H9 (cell line): ENCODE data around the gene IQCK. TPM values are rescaled to one million over a fixed set of nuclear protein-coding genes. Genes with fewer than 3 reads are reported as not detected.

Experiments used
- DNase-seq: peaks from one replicate; pipeline ENCODE4 v3.0.0-alpha.2; 2017
- H2AFZ ChIP-seq: one replicate; pipeline ENCODE4 v1.6.1; 2013; ENCODE audit warnings: mild to moderate bottlenecking, low read length, control low read depth, moderate library complexity
- H2AK5ac ChIP-seq: 2 replicates; pipeline ENCODE4 v1.6.1; 2013; ENCODE audit warnings: low read length, control low read depth, mixed read lengths; ENCODE audit not compliant: insufficient read length
- H2BK120ac ChIP-seq: one replicate; pipeline ENCODE4 v1.6.1; 2013; ENCODE audit warnings: low read depth, mild to moderate bottlenecking, low read length, control low read depth, inconsistent platforms; ENCODE audit not compliant: poor library complexity, severe bottlenecking
- H2BK12ac ChIP-seq: 2 replicates; pipeline ENCODE4 v1.6.1; 2013; ENCODE audit warnings: low read length, control low read depth, mixed read lengths, low read depth; ENCODE audit not compliant: insufficient read length
- H2BK15ac ChIP-seq: 2 replicates; pipeline ENCODE4 v1.6.1; 2013; ENCODE audit warnings: low read depth, low read length, control low read depth
- H2BK20ac ChIP-seq: one replicate; pipeline ENCODE4 v1.6.1; 2013; ENCODE audit warnings: low read depth, mild to moderate bottlenecking, low read length, control low read depth, inconsistent platforms; ENCODE audit not compliant: poor library complexity, severe bottlenecking
- H2BK5ac ChIP-seq: 2 replicates; pipeline ENCODE4 v1.6.1; 2013; ENCODE audit warnings: low read length, control low read depth, mixed read lengths; ENCODE audit not compliant: insufficient read length
- H3K14ac ChIP-seq: 2 replicates; pipeline ENCODE4 v1.6.1; 2013; ENCODE audit warnings: low read length, control low read depth; ENCODE audit not compliant: insufficient read depth
- H3K18ac ChIP-seq: 2 replicates; pipeline ENCODE4 v1.6.1; 2013; ENCODE audit warnings: low read depth, mild to moderate bottlenecking, mixed read lengths, low read length, control low read depth; ENCODE audit not compliant: insufficient read length
- H3K23ac ChIP-seq: 2 replicates; pipeline ENCODE4 v1.6.1; 2013; ENCODE audit warnings: low read length, control low read depth, mixed read lengths, low read depth; ENCODE audit not compliant: insufficient read length
- H3K23me2 ChIP-seq: 2 replicates; pipeline ENCODE4 v1.6.1; 2013; ENCODE audit warnings: low read depth, mild to moderate bottlenecking, mixed read lengths, low read length, control low read depth; ENCODE audit not compliant: insufficient read length, poor library complexity, severe bottlenecking
- H3K27ac ChIP-seq: 2 replicates; pipeline ENCODE4 v1.5.1; 2013; ENCODE audit warnings: low read length, control low read depth, mixed read lengths, low read depth; ENCODE audit not compliant: insufficient read length
- H3K27me3 ChIP-seq: 2 replicates; pipeline ENCODE4 v1.6.1; 2013; ENCODE audit warnings: low read length, control low read depth, inconsistent platforms; ENCODE audit not compliant: insufficient read depth
- H3K4ac ChIP-seq: 2 replicates; pipeline ENCODE4 v1.6.1; 2013; ENCODE audit warnings: low read depth, mild to moderate bottlenecking, control low read depth, inconsistent platforms, low read length, moderate library complexity
- H3K4me1 ChIP-seq: 2 replicates; pipeline ENCODE4 v1.6.1; 2013; ENCODE audit warnings: low read length, control low read depth, inconsistent platforms; ENCODE audit not compliant: insufficient read depth
- H3K4me2 ChIP-seq: 2 replicates; pipeline ENCODE4 v1.6.1; 2013; ENCODE audit warnings: low read length, control low read depth, mixed read lengths; ENCODE audit not compliant: insufficient read length, insufficient read depth
- H3K56ac ChIP-seq: 2 replicates; pipeline ENCODE4 v1.6.1; 2013; ENCODE audit warnings: low read depth, mild to moderate bottlenecking, mixed read lengths, low read length, control low read depth; ENCODE audit not compliant: insufficient read length
- H3K79me1 ChIP-seq: 2 replicates; pipeline ENCODE4 v1.6.1; 2013; ENCODE audit warnings: low read depth, mild to moderate bottlenecking, moderate library complexity, low read length, control low read depth, inconsistent platforms; ENCODE audit not compliant: insufficient read depth, poor library complexity, severe bottlenecking
- H3K79me2 ChIP-seq: 2 replicates; pipeline ENCODE4 v1.6.1; 2013; ENCODE audit warnings: low read length, control low read depth, inconsistent platforms; ENCODE audit not compliant: insufficient read depth
- H3K9ac ChIP-seq: 2 replicates; pipeline ENCODE4 v1.6.1; 2013; ENCODE audit warnings: low read length, control low read depth, mixed read lengths; ENCODE audit not compliant: insufficient read length; ENCODE audit errors: extremely low read depth
- H3K9me3 ChIP-seq: one replicate; pipeline ENCODE4 v1.6.1; 2013; ENCODE audit warnings: low read depth, low read length, inconsistent platforms; ENCODE audit not compliant: control insufficient read depth
- H3T11ph ChIP-seq: one replicate; pipeline ENCODE4 v1.6.1; 2013; ENCODE audit warnings: mild to moderate bottlenecking, low read length, control low read depth, inconsistent platforms
- H4K20me1 ChIP-seq: one replicate; pipeline ENCODE4 v1.6.1; 2013; ENCODE audit not compliant: control insufficient read depth, insufficient read length, insufficient read depth
- H4K5ac ChIP-seq: 2 replicates; pipeline ENCODE4 v1.6.1; 2013; ENCODE audit warnings: low read depth, mild to moderate bottlenecking, mixed read lengths, low read length, control low read depth; ENCODE audit not compliant: insufficient read length
- H4K8ac ChIP-seq: replicated peaks from 2 replicates; pipeline ENCODE4 v1.6.1; 2013; ENCODE audit warnings: low read length, control low read depth, mixed read lengths, low read depth; ENCODE audit not compliant: insufficient read length
- H4K91ac ChIP-seq: 2 replicates; pipeline ENCODE4 v1.6.1; 2013; ENCODE audit warnings: low read depth, mild to moderate bottlenecking, moderate library complexity, mixed read lengths, low read length, control low read depth; ENCODE audit not compliant: insufficient read length
- H3K27ac Mint-ChIP-seq, 3 experiments: 2 replicates in 2 of 3; 3 replicates in 1 of 3; pipeline ENCODE4 v1.8.0; 2020 to 2021; ENCODE audit warnings: mixed read lengths in 3 of 3, mild to moderate bottlenecking in 1 of 3, moderate library complexity in 1 of 3
- H3K27me3 Mint-ChIP-seq: 2 replicates; pipeline ENCODE4 v1.8.0; 2021; ENCODE audit warnings: low read depth, mild to moderate bottlenecking, moderate library complexity, mixed read lengths
- H3K36me3 Mint-ChIP-seq, 3 experiments: 2 replicates in 2 of 3; 3 replicates in 1 of 3; pipeline ENCODE4 v1.8.0; 2020 to 2021; ENCODE audit warnings: low read depth in 3 of 3, mixed read lengths in 3 of 3; ENCODE audit not compliant: insufficient read depth in 1 of 3
- H3K4me1 Mint-ChIP-seq, 2 experiments: 2 replicates each; pipeline ENCODE4 v1.8.0; 2020; ENCODE audit warnings: mixed read lengths in 2 of 2
- H3K4me3 Mint-ChIP-seq, 2 experiments: 2 replicates in 1 of 2; 3 replicates in 1 of 2; pipeline ENCODE4 v1.8.0; 2020 to 2021; ENCODE audit warnings: mild to moderate bottlenecking in 2 of 2, mixed read lengths in 2 of 2, moderate library complexity in 1 of 2
- H3K9me3 Mint-ChIP-seq, 2 experiments: 2 replicates in 1 of 2; 3 replicates in 1 of 2; pipeline ENCODE4 v1.8.0; 2020; ENCODE audit warnings: mild to moderate bottlenecking in 2 of 2, mixed read lengths in 2 of 2, moderate library complexity in 1 of 2
- WGBS: extraction: QIAGEN DNeasy Blood & Tissue Kit; methylation state at CpG from one replicate; pipeline ENCODE4 v1.1.7; 2013; ENCODE audit warnings: missing lambda C conversion rate, low lambda C conversion rate, mixed read lengths; ENCODE audit not compliant: insufficient read length; ENCODE audit errors: extremely low coverage; 5-methylcytosine and 5-hydroxymethylcytosine counted together
- total RNA-seq: library from RNA; stranded (reverse); gene quantifications from 2 replicates; pipeline ENCODE4 v1.2.1, GENCODE V29; 2021
- TF ChIP-seq, protein P1 (sequence below): fragments of 200-600 bp; sonication (generic); conservative IDR thresholded peaks from 3 replicates; pipeline ENCODE4 v1.8.0; 2021; ENCODE audit warnings: antibody characterized with exemption, mild to moderate bottlenecking

The IQCK gene
- total RNA-seq, 1 experiment from 2014 or later = 9.0 TPM

DNA sequence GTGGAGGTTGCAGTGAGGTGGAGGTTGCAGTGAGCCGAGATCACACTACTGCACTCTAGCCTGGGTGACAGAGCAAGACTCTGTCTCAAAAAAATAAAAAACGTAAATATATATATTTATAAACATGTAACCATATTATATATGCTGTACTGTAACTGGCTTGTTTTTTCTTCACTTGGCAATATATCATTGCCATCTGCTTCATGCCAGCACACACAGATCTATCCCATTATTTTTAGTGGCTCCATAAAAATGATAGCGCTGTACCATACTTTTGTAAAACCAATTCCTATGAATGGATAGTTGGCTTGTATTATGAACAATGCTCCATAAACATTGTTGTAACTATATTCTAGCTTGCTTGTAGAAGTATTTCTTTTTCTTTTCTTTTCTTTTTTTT is 117.1 kb downstream of the IQCK start:
- DNase-seq = no peak
- Histone ChIP-seq H3T11ph (no peak overlapping the region), H3K9ac (no peak overlapping the region), H2BK120ac (no peak overlapping the region), H3K56ac (no peak overlapping the region), H3K79me2 (no peaks in the 10 kb centered on the region), H2BK15ac (no peak overlapping the region), H3K27me3 (no peaks in the 10 kb centered on the region), H3K4ac (no peak overlapping the region), H3K4me2 (no peak overlapping the region), H3K9me3 (no peaks in the 10 kb centered on the region), H3K4me1 (peaks cover 6% of the 10 kb centered on the region; the same call in 1 of the 2 replicates), H2BK12ac (no peak overlapping the region), H4K20me1 (no peaks in the 10 kb centered on the region), H4K91ac (no peak overlapping the region), H3K14ac (no peak overlapping the region), H4K8ac (no peak overlapping the region), H2BK5ac (no peak overlapping the region), H2AK5ac (no peak overlapping the region), H3K23ac (no peak overlapping the region), H3K18ac (no peak overlapping the region), H2AFZ (no peak overlapping the region), H3K27ac (no peak overlapping the region), H2BK20ac (no peak overlapping the region), H4K5ac (no peak overlapping the region), H3K79me1 (no peaks in the 10 kb centered on the region), H3K23me2 (no peaks in the 10 kb centered on the region)
- Mint-ChIP-seq H3K27ac (no peak overlapping the region), H3K36me3 (no peaks in the 10 kb centered on the region), H3K9me3 (no peaks in the 10 kb centered on the region), H3K4me1 (peaks cover 12 to 17% of the 10 kb centered on the region in 2 experiments), H3K27me3 (no peaks in the 10 kb centered on the region), H3K4me3 (no peak overlapping the region)
- TF ChIP-seq, protein P1, sequence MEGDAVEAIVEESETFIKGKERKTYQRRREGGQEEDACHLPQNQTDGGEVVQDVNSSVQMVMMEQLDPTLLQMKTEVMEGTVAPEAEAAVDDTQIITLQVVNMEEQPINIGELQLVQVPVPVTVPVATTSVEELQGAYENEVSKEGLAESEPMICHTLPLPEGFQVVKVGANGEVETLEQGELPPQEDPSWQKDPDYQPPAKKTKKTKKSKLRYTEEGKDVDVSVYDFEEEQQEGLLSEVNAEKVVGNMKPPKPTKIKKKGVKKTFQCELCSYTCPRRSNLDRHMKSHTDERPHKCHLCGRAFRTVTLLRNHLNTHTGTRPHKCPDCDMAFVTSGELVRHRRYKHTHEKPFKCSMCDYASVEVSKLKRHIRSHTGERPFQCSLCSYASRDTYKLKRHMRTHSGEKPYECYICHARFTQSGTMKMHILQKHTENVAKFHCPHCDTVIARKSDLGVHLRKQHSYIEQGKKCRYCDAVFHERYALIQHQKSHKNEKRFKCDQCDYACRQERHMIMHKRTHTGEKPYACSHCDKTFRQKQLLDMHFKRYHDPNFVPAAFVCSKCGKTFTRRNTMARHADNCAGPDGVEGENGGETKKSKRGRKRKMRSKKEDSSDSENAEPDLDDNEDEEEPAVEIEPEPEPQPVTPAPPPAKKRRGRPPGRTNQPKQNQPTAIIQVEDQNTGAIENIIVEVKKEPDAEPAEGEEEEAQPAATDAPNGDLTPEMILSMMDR = no peak
- WGBS = no CpG with 5 or more reads among the region's 3 CpGs
